Neuronal stem cell (in vitro differentiated cells): ENCODE measurements around the gene BPHL.

Experiments used
- DNase-seq: peaks from one replicate; pipeline ENCODE4 v3.0.0-alpha.2; 2013; ENCODE audit warnings: low spot score
- H2AFZ ChIP-seq: one replicate; pipeline ENCODE4 v1.6.1; 2013; ENCODE audit warnings: mild to moderate bottlenecking, low read length, inconsistent platforms
- H2AK5ac ChIP-seq: 2 replicates; pipeline ENCODE4 v1.6.1; 2013; ENCODE audit warnings: low read depth, mild to moderate bottlenecking, inconsistent platforms, low read length, moderate library complexity, mixed read lengths
- H2BK120ac ChIP-seq: 2 replicates; pipeline ENCODE4 v1.6.1; 2013; ENCODE audit warnings: low read depth, mild to moderate bottlenecking, inconsistent platforms, low read length, moderate library complexity, mixed read lengths
- H2BK12ac ChIP-seq: one replicate; pipeline ENCODE4 v1.6.1; 2013; ENCODE audit warnings: low read length, inconsistent platforms
- H2BK15ac ChIP-seq: 2 replicates; pipeline ENCODE4 v1.6.1; 2013; ENCODE audit warnings: mild to moderate bottlenecking, low read length, inconsistent platforms, mixed read lengths
- H2BK5ac ChIP-seq: one replicate; pipeline ENCODE4 v1.6.1; 2013; ENCODE audit warnings: inconsistent platforms, mild to moderate bottlenecking, low read length, moderate library complexity
- H3K14ac ChIP-seq: one replicate; pipeline ENCODE4 v1.6.1; 2013; ENCODE audit warnings: low read length, inconsistent platforms
- H3K18ac ChIP-seq: 2 replicates; pipeline ENCODE4 v1.6.1; 2013; ENCODE audit warnings: low read length, inconsistent platforms
- H3K23ac ChIP-seq: 2 replicates; pipeline ENCODE4 v1.6.1; 2013; ENCODE audit warnings: low read depth, mild to moderate bottlenecking, mixed read lengths, low read length, inconsistent platforms; ENCODE audit not compliant: poor library complexity
- H3K27ac ChIP-seq: replicated peaks from 3 replicates; pipeline ENCODE4 v1.5.1; 2013; ENCODE audit warnings: low read length, inconsistent platforms
- H3K27me3 ChIP-seq, 3 experiments: 2 replicates each; pipeline ENCODE4 v1.6.1; 2013; ENCODE audit warnings: low read length in 3 of 3, mild to moderate bottlenecking in 2 of 3, inconsistent platforms in 1 of 3, low read depth in 1 of 3, mixed read lengths in 1 of 3, moderate library complexity in 1 of 3; ENCODE audit not compliant: control insufficient read depth in 3 of 3, insufficient read depth in 3 of 3
- H3K36me3 ChIP-seq, 2 donors: replicated peaks in 1 of 2; 2 replicates each; pipeline ENCODE4 v1.6.1; 2013; ENCODE audit warnings: low read length in 2 of 2; ENCODE audit not compliant: control insufficient read depth in 2 of 2, insufficient read depth in 2 of 2
- H3K4ac ChIP-seq: 2 replicates; pipeline ENCODE4 v1.6.1; 2013; ENCODE audit warnings: inconsistent platforms, mild to moderate bottlenecking, low read length, moderate library complexity
- H3K4me1 ChIP-seq, 2 donors: 1 replicate in 1 of 2; 2 replicates in 1 of 2; pipeline ENCODE4 v1.6.1; 2013; ENCODE audit warnings: low read length in 2 of 2, low read depth in 1 of 2; ENCODE audit not compliant: control insufficient read depth in 2 of 2, insufficient read depth in 1 of 2
- H3K4me2 ChIP-seq: one replicate; pipeline ENCODE4 v1.6.1; 2013; ENCODE audit warnings: mild to moderate bottlenecking, low read length, inconsistent platforms; ENCODE audit not compliant: insufficient read depth, poor library complexity, severe bottlenecking
- H3K4me3 ChIP-seq, 2 donors: 2 replicates each; pipeline ENCODE4 v1.5.1; 2013; ENCODE audit warnings: low read length in 2 of 2, mild to moderate bottlenecking in 2 of 2, inconsistent platforms in 1 of 2, moderate library complexity in 1 of 2
- H3K79me1 ChIP-seq: one replicate; pipeline ENCODE4 v1.6.1; 2013; ENCODE audit warnings: low read depth, mild to moderate bottlenecking, inconsistent platforms, low read length, moderate library complexity
- H3K9ac ChIP-seq: one replicate; pipeline ENCODE4 v1.6.1; 2013; ENCODE audit warnings: mild to moderate bottlenecking, low read depth, low read length, inconsistent platforms; ENCODE audit not compliant: poor library complexity
- H3K9me3 ChIP-seq, 2 donors: replicated peaks in 1 of 2; 2 replicates each; pipeline versions ENCODE3 to v1.6.1; 2013; ENCODE audit warnings: low read length in 2 of 2, mild to moderate bottlenecking in 2 of 2, inconsistent platforms in 1 of 2, low read depth in 1 of 2, mixed read lengths in 1 of 2, moderate library complexity in 1 of 2; ENCODE audit not compliant: control insufficient read depth in 2 of 2, insufficient read depth in 1 of 2
- H4K8ac ChIP-seq: one replicate; pipeline ENCODE4 v1.6.1; 2013; ENCODE audit warnings: low read depth, mild to moderate bottlenecking, inconsistent platforms, low read length, moderate library complexity
- H4K91ac ChIP-seq: one replicate; pipeline ENCODE4 v1.6.1; 2013; ENCODE audit warnings: low read length, low read depth, mild to moderate bottlenecking, inconsistent platforms; ENCODE audit not compliant: poor library complexity
- WGBS, 2 donors: extraction: QIAGEN DNeasy Blood & Tissue Kit; methylation state at CpG; one replicate each; pipeline ENCODE4 v1.1.7; 2013; ENCODE audit warnings: missing lambda C conversion rate in 2 of 2, mixed read lengths in 1 of 2; ENCODE audit not compliant: insufficient read length in 2 of 2, insufficient replicate concordance in 1 of 2; ENCODE audit errors: extremely low coverage in 2 of 2; 5-methylcytosine and 5-hydroxymethylcytosine counted together

The BPHL gene

DNA sequence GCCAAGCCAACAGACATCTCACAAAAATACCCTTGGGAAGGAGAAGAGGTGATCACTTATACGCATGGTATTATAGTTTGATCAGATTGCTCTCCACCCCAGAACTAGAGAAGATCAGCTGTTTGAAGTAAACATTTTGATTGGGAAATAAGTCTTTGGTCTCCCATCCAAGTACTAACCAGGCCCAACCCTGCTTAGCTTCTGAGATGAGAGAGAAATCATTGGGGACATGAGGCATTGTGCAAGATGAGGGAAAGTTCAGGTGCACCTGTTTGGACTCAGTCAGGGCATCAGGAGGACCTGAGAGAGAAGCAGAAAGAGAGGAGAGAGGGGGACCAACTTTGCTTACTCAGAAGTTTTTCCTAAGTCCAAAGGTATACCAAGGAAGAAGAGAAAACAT is 38.8 kb upstream of the BPHL start:
- Histone ChIP-seq H4K91ac (no peak overlapping the region), H4K8ac (no peak overlapping the region), H2AK5ac (no peak overlapping the region), H2BK120ac (no peak overlapping the region), H3K4me3 (no peak overlapping the region), H2BK15ac (no peak overlapping the region), H2BK5ac (no peak overlapping the region), H2AFZ (no peak overlapping the region), H3K4ac (no peak overlapping the region), H3K27ac (no peak overlapping the region), H3K23ac (no peak overlapping the region), H3K9me3 (peaks cover 2 to 4% of the 10 kb centered on the region in 2 donors), H3K4me1 (peaks cover 12 to 17% of the 10 kb centered on the region in 2 donors), H3K4me2 (no peak overlapping the region), H3K18ac (no peak overlapping the region), H3K9ac (no peak overlapping the region), H3K36me3 (peaks cover 10 to 74% of the 10 kb centered on the region in 2 donors), H3K27me3 (no peaks in the 10 kb centered on the region), H2BK12ac (no peak overlapping the region), H3K79me1 (no peaks in the 10 kb centered on the region), H3K14ac (no peak overlapping the region)
- no CpG with 5 or more reads among the region's 1 CpG for WGBS, 2 donors
- DNase-seq: no peak

- Histone ChIP-seq H4K91ac (no peak overlapping the region), H3K4me3 (no peak overlapping the region), H2BK120ac (no peak overlapping the region), H3K27ac (peak overlapping the region; percentile 18), H2AK5ac (no peak overlapping the region), H3K4me2 (no peak overlapping the region), H3K4ac (no peak overlapping the region), H2BK12ac (no peak overlapping the region), H3K27me3 (no peaks in the 10 kb centered on the region), H2BK15ac (no peak overlapping the region), H2BK5ac (no peak overlapping the region), H3K36me3 (peaks cover 11 to 91% of the 10 kb centered on the region in 2 donors), H4K8ac (no peak overlapping the region), H3K23ac (no peak overlapping the region), H3K14ac (no peak overlapping the region), H3K18ac (no peak overlapping the region), H3K4me1 (peaks cover 0 to 9% of the 10 kb centered on the region in 2 donors), H2AFZ (no peak overlapping the region), H3K79me1 (no peaks in the 10 kb centered on the region), H3K9ac (no peak overlapping the region), H3K9me3 (peaks cover 2 to 4% of the 10 kb centered on the region in 2 donors)
- WGBS, 2 donors: no CpG with 5 or more reads among the region's 5 CpGs
- DNase-seq: peak; percentile 42
Measured at GRCh38 chr6:3081960-3082359, 36.6 kb upstream of the BPHL start.

DNA sequence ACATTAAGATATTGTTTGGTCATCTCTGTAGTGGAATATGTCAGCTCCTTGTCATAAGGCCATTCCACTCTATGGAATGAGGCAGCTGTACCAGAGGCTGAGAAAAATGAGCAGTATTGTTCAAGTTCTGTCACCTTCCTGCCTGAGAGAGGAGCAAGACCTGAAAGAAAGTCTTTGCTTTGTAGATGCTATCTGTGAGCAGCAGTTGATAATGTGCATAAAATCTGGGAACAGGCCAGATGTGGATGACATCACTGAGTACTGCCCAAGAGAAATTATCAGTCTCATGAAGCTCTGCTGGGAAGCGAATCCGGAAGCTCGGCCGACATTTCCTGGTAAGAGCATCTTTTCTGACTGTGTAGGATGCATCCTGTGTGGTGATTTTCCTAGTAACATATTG is 33.4 kb upstream of the BPHL start:
- no peak overlapping the region for H3K14ac ChIP-seq
- no peak overlapping the region for H3K18ac ChIP-seq
- peaks cover 4 to 12% of the 10 kb centered on the region in 2 donors for H3K9me3 ChIP-seq
- no peak overlapping the region for H4K91ac ChIP-seq
- no CpG with 5 or more reads among the region's 4 CpGs for WGBS, 2 donors
- no peak overlapping the region for H2BK15ac ChIP-seq
- H2BK5ac ChIP-seq: no peak overlapping the region
- no peak overlapping the region for H3K27ac ChIP-seq
- DNase-seq: no peak
- no peak overlapping the region for H2BK12ac ChIP-seq
- H3K9ac ChIP-seq: no peak overlapping the region
- H3K4me2 ChIP-seq: no peak overlapping the region
- peaks cover 3 to 7% of the 10 kb centered on the region in 2 donors for H3K4me1 ChIP-seq
- H3K4me3 ChIP-seq: no peak overlapping the region
- H2AK5ac ChIP-seq: no peak overlapping the region
- H3K4ac ChIP-seq: no peak overlapping the region
- H2BK120ac ChIP-seq: no peak overlapping the region
- H3K23ac ChIP-seq: no peak overlapping the region
- peaks cover 21 to 90% of the 10 kb centered on the region in 2 donors for H3K36me3 ChIP-seq
- H3K79me1 ChIP-seq: no peaks in the 10 kb centered on the region
- no peaks in the 10 kb centered on the region for H3K27me3 ChIP-seq
- no peak overlapping the region for H4K8ac ChIP-seq
- no peak overlapping the region for H2AFZ ChIP-seq

DNA sequence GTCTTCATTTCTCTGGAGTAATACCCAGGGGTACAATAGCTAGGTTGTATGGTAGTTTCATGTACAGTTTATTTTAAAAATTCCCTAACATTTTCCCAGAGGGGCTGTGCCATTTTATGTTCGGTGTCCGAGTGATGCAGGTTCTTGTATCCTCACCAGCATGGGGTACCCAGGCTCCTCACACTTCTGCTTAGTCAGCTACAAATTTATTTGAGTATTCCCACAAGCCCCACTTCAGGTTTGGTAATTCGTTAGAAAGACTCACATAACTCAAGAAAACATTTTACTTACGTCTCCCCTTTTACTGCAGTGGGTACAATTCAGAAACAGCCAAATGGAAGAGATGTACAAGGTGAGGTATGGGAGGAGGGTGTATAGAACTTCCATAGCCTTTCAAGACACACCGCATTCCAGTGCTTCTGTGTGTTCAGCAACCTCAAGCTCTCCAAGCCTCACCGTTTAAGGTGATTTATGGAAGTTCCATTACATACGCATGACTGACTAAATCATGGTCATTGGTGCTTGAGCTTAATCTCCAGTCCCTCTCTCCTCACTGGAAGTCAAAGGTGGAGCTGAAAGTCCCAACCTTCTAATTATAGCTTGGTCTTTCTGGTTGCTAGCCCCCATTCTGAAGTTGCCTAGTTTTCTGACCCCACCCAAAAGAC is 32.1 kb upstream of the BPHL start:
- Histone ChIP-seq H3K79me1 (no peaks in the 10 kb centered on the region), H2BK12ac (no peak overlapping the region), H3K4me2 (no peak overlapping the region), H3K4ac (no peak overlapping the region), H3K4me1 (peaks cover 3 to 6% of the 10 kb centered on the region in 2 donors), H3K27me3 (no peaks in the 10 kb centered on the region), H3K4me3 (no peak overlapping the region), H3K27ac (no peak overlapping the region), H3K23ac (no peak overlapping the region), H2BK5ac (no peak overlapping the region), H3K18ac (no peak overlapping the region), H4K8ac (no peak overlapping the region), H3K36me3 (peaks cover 22 to 82% of the 10 kb centered on the region in 2 donors), H2BK15ac (no peak overlapping the region), H3K9me3 (peaks cover 0 to 13% of the 10 kb centered on the region in 2 donors), H2BK120ac (no peak overlapping the region), H2AK5ac (no peak overlapping the region), H3K14ac (no peak overlapping the region), H2AFZ (no peak overlapping the region), H4K91ac (no peak overlapping the region), H3K9ac (no peak overlapping the region)
- no CpG with 5 or more reads among the region's 7 CpGs for WGBS, 2 donors
- DNase-seq: no peak
